OCI-LY1 (cell line): ENCODE data around the gene NR1D2.

ENCODE experiments used
- H2AFZ ChIP-seq: fragments of 200-600 bp; sonication (generic), shearing (Covaris generic); 2 replicates; pipeline ENCODE4 v1.6.0; 2014; ENCODE audit warnings: antibody characterized with exemption, mild to moderate bottlenecking, low read length
- H3F3A ChIP-seq: fragments of 200-600 bp; sonication (generic), shearing (Covaris generic); 2 replicates; pipeline ENCODE4 v1.6.0; 2014; ENCODE audit warnings: mild to moderate bottlenecking, antibody characterized with exemption, low read length, moderate library complexity; ENCODE audit not compliant: insufficient read depth
- H3K27ac ChIP-seq: fragments of 200-600 bp; sonication (generic); 2 replicates; pipeline ENCODE4 v1.5.1; 2014; ENCODE audit warnings: low read length, mixed run types, mild to moderate bottlenecking, low read depth; ENCODE audit not compliant: poor library complexity, severe bottlenecking
- H3K27me3 ChIP-seq: fragments of 200-600 bp; sonication (generic); 2 replicates; pipeline ENCODE4 v1.6.0; 2014; ENCODE audit warnings: antibody characterized with exemption, mild to moderate bottlenecking, low read length, moderate library complexity; ENCODE audit not compliant: insufficient read depth
- H3K36me3 ChIP-seq: fragments of 200-600 bp; sonication (generic); 2 replicates; pipeline ENCODE4 v1.6.1; 2014; ENCODE audit warnings: mild to moderate bottlenecking, antibody characterized with exemption, low read length, moderate library complexity, mixed read lengths; ENCODE audit not compliant: insufficient read depth
- H3K4me1 ChIP-seq: fragments of 200-600 bp; sonication (generic); 2 replicates; pipeline ENCODE4 v1.5.1; 2014; ENCODE audit warnings: mild to moderate bottlenecking, low read length, moderate library complexity; ENCODE audit not compliant: insufficient read depth, severe bottlenecking
- H3K4me2 ChIP-seq: fragments of 200-600 bp; sonication (generic), shearing (Covaris generic); 2 replicates; pipeline ENCODE4 v1.6.1; 2014; ENCODE audit warnings: low read length
- H3K4me3 ChIP-seq: fragments of 200-600 bp; sonication (generic); 2 replicates; pipeline ENCODE4 v1.5.1; 2014; ENCODE audit warnings: low read length, low read depth, mild to moderate bottlenecking, mixed read lengths; ENCODE audit not compliant: poor library complexity, severe bottlenecking
- H3K79me2 ChIP-seq: fragments of 200-600 bp; shearing (Covaris generic); 2 replicates; pipeline ENCODE4 v1.6.1; 2016; ENCODE audit warnings: mixed run types, low read length, mixed read lengths; ENCODE audit not compliant: insufficient read depth
- H3K9ac ChIP-seq: fragments of 200-600 bp; sonication (generic), shearing (Covaris generic); 2 replicates; pipeline ENCODE4 v1.6.1; 2014; ENCODE audit warnings: mild to moderate bottlenecking, low read length, mixed read lengths
- H3K9me2 ChIP-seq: fragments of 200-600 bp; sonication (generic), shearing (Covaris generic); 2 replicates; pipeline ENCODE4 v1.6.1; 2014; ENCODE audit warnings: low read depth, mild to moderate bottlenecking, low read length, mixed read lengths
- H3K9me3 ChIP-seq: fragments of 200-600 bp; shearing (Covaris generic); 2 replicates; pipeline ENCODE4 v1.6.1; 2014; ENCODE audit warnings: low read length, mixed read lengths
- H4K20me1 ChIP-seq: fragments of 200-600 bp; sonication (generic), shearing (Covaris generic); 2 replicates; pipeline ENCODE4 v1.6.0; 2016; ENCODE audit warnings: mild to moderate bottlenecking, low read length; ENCODE audit not compliant: insufficient read depth
- EZH2 ChIP-seq: fragments of 200-600 bp; sonication (generic), shearing (Covaris generic); IDR thresholded peaks from 2 replicates; pipeline ENCODE4 v1.8.0; 2017; ENCODE audit warnings: borderline replicate concordance, mixed run types, mild to moderate bottlenecking, antibody characterized with exemption, low read length, moderate library complexity, mixed read lengths
- TF ChIP-seq, protein P1 (sequence below): fragments of 200-600 bp; sonication (generic), shearing (Covaris generic); IDR thresholded peaks from 2 replicates; pipeline ENCODE4 v1.5.1; 2017; ENCODE audit warnings: mild to moderate bottlenecking, antibody characterized with exemption, low read length, moderate library complexity, mixed read lengths

Gene NR1D2

DNA sequence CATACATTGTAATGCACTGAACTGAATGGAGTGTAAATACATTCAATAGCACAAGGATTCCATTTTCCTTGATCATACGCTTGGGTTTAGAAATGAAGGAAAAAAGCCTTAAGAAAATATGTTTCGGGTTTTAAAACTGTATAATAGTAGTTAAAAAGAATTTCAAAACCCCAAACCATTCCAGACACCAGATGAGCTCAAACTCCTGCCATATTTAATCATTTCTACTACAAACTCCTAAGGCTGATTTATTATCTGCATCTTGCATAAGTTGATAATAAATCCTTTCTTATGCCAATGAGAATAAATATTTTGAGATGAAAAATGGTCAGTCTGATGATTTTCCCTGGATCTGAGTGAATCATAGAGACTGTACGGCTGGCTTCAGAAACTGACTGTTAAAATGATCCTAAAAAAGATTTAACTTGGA, 51.0 kb downstream of the NR1D2 start:
- H2AFZ ChIP-seq, result no peak overlapping the region
- H3K79me2 ChIP-seq, result no peaks in the 10 kb centered on the region
- no peaks in the 10 kb centered on the region for H3K9me3 ChIP-seq
- no peak overlapping the region for H3K27ac ChIP-seq
- no peaks in the 10 kb centered on the region for H3F3A ChIP-seq
- no peaks in the 10 kb centered on the region for H3K4me1 ChIP-seq
- H3K4me2 ChIP-seq, result no peak overlapping the region
- 0 out of 2 replicates have a peak, but pooled peaks cover 3% of the 10 kb centered on the region for H3K27me3 ChIP-seq
- TF ChIP-seq, protein P1, sequence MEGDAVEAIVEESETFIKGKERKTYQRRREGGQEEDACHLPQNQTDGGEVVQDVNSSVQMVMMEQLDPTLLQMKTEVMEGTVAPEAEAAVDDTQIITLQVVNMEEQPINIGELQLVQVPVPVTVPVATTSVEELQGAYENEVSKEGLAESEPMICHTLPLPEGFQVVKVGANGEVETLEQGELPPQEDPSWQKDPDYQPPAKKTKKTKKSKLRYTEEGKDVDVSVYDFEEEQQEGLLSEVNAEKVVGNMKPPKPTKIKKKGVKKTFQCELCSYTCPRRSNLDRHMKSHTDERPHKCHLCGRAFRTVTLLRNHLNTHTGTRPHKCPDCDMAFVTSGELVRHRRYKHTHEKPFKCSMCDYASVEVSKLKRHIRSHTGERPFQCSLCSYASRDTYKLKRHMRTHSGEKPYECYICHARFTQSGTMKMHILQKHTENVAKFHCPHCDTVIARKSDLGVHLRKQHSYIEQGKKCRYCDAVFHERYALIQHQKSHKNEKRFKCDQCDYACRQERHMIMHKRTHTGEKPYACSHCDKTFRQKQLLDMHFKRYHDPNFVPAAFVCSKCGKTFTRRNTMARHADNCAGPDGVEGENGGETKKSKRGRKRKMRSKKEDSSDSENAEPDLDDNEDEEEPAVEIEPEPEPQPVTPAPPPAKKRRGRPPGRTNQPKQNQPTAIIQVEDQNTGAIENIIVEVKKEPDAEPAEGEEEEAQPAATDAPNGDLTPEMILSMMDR, result no peak
- TF ChIP-seq EZH2, result no peak
- no peaks in the 10 kb centered on the region for H3K36me3 ChIP-seq
- no peaks in the 10 kb centered on the region for H3K9me2 ChIP-seq
- no peak overlapping the region for H3K9ac ChIP-seq
- H3K4me3 ChIP-seq, result no peak overlapping the region
- no peaks in the 10 kb centered on the region for H4K20me1 ChIP-seq

DNA sequence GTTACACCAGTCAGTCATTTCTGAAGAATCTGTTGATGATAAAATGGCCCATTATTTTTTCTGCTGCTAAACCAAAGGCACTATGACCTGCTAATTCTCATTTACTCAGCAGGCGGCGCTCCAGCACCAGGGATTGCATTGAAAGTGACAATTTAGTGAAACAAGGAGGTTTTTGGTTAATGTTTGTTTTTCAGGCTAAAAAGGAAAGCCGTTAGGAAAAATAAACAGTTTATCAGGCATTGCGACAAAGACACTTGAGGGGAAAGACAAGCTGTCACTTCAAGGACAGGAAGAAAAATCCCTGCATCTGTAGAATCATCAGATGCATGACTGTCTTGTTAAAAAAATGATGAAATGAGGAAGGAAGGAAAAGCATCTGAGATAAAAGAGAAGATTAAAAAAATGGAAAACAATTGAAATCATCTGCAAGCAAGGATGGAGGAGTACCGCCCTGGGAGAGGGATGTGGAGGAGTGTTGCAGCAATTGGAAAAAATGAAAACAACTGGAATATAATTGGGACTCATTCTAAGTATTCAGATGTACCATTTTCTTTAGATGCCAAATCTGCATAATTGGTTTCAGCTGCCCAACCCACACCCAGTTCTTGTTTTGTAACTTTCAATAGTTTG, 54.0 kb downstream of the NR1D2 start:
- Histone ChIP-seq H3K79me2 (no peaks in the 10 kb centered on the region), H4K20me1 (no peaks in the 10 kb centered on the region), H3K9ac (no peak overlapping the region), H2AFZ (no peak overlapping the region), H3K4me3 (no peak overlapping the region), H3K9me2 (no peaks in the 10 kb centered on the region), H3K4me1 (no peaks in the 10 kb centered on the region), H3K4me2 (no peak overlapping the region), H3K9me3 (no peaks in the 10 kb centered on the region), H3K36me3 (no peaks in the 10 kb centered on the region), H3K27ac (no peak overlapping the region), H3F3A (no peaks in the 10 kb centered on the region), H3K27me3 (0 out of 2 replicates have a peak, but pooled peaks cover 8% of the 10 kb centered on the region)
- TF ChIP-seq, protein P1, result peak; percentile 97
- no peak for TF ChIP-seq EZH2

DNA sequence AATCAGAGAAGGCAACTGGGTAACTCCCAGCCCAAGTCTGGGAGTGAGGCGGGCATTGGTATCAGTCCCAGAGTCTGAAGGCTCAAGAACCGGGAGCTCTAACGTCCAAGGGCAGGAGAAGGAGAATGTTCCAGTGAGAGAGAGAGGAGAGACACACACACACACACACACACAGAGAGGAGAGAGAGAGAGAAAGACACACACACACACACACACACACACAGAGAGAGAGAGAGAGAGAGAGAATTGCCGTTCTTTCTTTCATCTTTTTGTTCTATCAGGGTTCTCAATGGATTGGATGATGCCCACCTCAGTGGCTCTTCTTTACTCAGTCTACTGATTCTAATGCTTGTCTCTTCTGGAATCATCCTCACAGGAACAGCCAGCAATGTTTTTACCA, 57.0 kb downstream of the NR1D2 start:
- Histone ChIP-seq H3K79me2 (no peaks in the 10 kb centered on the region), H3K4me2 (no peak overlapping the region), H3K27ac (no peak overlapping the region), H3K4me1 (no peaks in the 10 kb centered on the region), H3K36me3 (no peaks in the 10 kb centered on the region), H3F3A (no peaks in the 10 kb centered on the region), H2AFZ (no peak overlapping the region), H3K9me3 (no peaks in the 10 kb centered on the region), H3K4me3 (no peak overlapping the region), H3K9me2 (no peaks in the 10 kb centered on the region), H3K9ac (no peak overlapping the region), H3K27me3 (0 out of 2 replicates have a peak, but pooled peaks cover 5% of the 10 kb centered on the region), H4K20me1 (no peaks in the 10 kb centered on the region)
- TF ChIP-seq, protein P1, result no peak
- no peak for TF ChIP-seq EZH2
